ENCODE data around the gene TRAPPC6A.

TRAPPC6A gene

GRCh38 chr19:45177817-45178261, at the start of gene TRAPPC6A:
Gene TRAPPC6A, minus strand, starts transcription at chr19:45178237. Its CDS starts 19 bp downstream, at chr19:45178218.
- TF ChIP-seq CTCF (IDR thresholded peaks at IDR 0.05; ENCODE audit: low read depth, low read length): no peak
- in situ Hi-C loops (cut with HindIII; ENCODE audit: low sequenced_read_pairs): no loop called here
- H3K4me3 ChIP-seq (ENCODE audit: low read depth, low read length): peak within 1 kb of the TSS; percentile 94
- DNase-seq (ENCODE audit: low read depth, low spot score): peak; percentile 44

GRCh38 chr19:45224645-45225044, 46.6 kb upstream of the TRAPPC6A start:
- H3K4me3 ChIP-seq (ENCODE audit: low read depth, low read length): no peak overlapping the region
- in situ Hi-C loops (cut with HindIII; ENCODE audit: low sequenced_read_pairs): no loop called here
- no peak for DNase-seq (ENCODE audit: low read depth, low spot score)
- TF ChIP-seq CTCF (IDR thresholded peaks at IDR 0.05; ENCODE audit: low read depth, low read length): no peak

- no peak overlapping the region for H3K4me3 ChIP-seq (ENCODE audit: low read depth, low read length)
These were observed 45.8 kb upstream of the TRAPPC6A start for GRCh38 chr19:45223879-45224278.

GRCh38 chr19:45222724-45223123, 44.7 kb upstream of the TRAPPC6A start:
- DNase-seq (ENCODE audit: low read depth, low spot score): no peak
- in situ Hi-C loops (cut with HindIII; ENCODE audit: low sequenced_read_pairs): no loop called here
- TF ChIP-seq CTCF (IDR thresholded peaks at IDR 0.05; ENCODE audit: low read depth, low read length): no peak
- no peak overlapping the region for H3K4me3 ChIP-seq (ENCODE audit: low read depth, low read length)

More at GRCh38 chr19:45223879-45224278, 45.8 kb upstream of the TRAPPC6A start:
- in situ Hi-C loops (cut with HindIII; ENCODE audit: low sequenced_read_pairs): no loop called here
- no peak for TF ChIP-seq CTCF (IDR thresholded peaks at IDR 0.05; ENCODE audit: low read depth, low read length)
- no peak for DNase-seq (ENCODE audit: low read depth, low spot score)

- DNase-seq (ENCODE audit: low read depth, low spot score): no peak
- no peak overlapping the region for H3K4me3 ChIP-seq (ENCODE audit: low read depth, low read length)
- TF ChIP-seq CTCF (IDR thresholded peaks at IDR 0.05; ENCODE audit: low read depth, low read length): no peak
- in situ Hi-C loops (cut with HindIII; ENCODE audit: low sequenced_read_pairs): no loop called here
These were observed 41.1 kb upstream of the TRAPPC6A start for GRCh38 chr19:45218911-45219743.

- DNase-seq (ENCODE audit: low read depth, low spot score): no peak
- in situ Hi-C loops (cut with HindIII; ENCODE audit: low sequenced_read_pairs): no loop called here
- no peak for TF ChIP-seq CTCF (IDR thresholded peaks at IDR 0.05; ENCODE audit: low read depth, low read length)
- no peak overlapping the region for H3K4me3 ChIP-seq (ENCODE audit: low read depth, low read length)
These were observed 40.4 kb upstream of the TRAPPC6A start for GRCh38 chr19:45218426-45218825.

Measured in astrocyte of the spinal cord (primary cell).